Measurements from ENCODE around the gene EPC2. TPM values are rescaled to one million over a fixed set of nuclear protein-coding genes. Genes with fewer than 3 reads are reported as not detected.

EPC2 gene
- total RNA-seq, 8 experiments from 2014 or later = 13.4 to 42.9 (median 30.7) TPM

- in situ Hi-C loops (cut with MboI; ENCODE audit: low pct_unique_long_range_greater_than_20kb in 2 of 9, low sequenced_read_pairs in 9 of 9, unreplicated experiment in 9 of 9) = no loop called here
- Histone ChIP-seq H3K27ac (no peak overlapping the region), H3K4me3 (no peak overlapping the region), H3K4me1 (replicated peaks in 1 of 2) (peaks cover 7 to 15% of the 10 kb centered on the region in 2 donors)
- 0 to 90% (median 78%) methylated on average over 1 to 3 of the region's 3 CpGs; no CpG with 5 or more reads in 3 of the 10 experiments for WGBS, 10 experiments
- ATAC-seq (replicated peaks in 6 of 8) = no peak
Observed at GRCh38 chr2:148615381-148615841, 29.1 kb upstream of the EPC2 start.

- H3K4me1 ChIP-seq (replicated peaks in 1 of 2) = peaks cover 7 to 15% of the 10 kb centered on the region in 2 donors
- ATAC-seq (replicated peaks in 6 of 8) = peak in 5 of 8 experiments; percentile 71 to 82 (median 78)
- no peak overlapping the region for H3K27ac ChIP-seq
- in situ Hi-C loops (cut with MboI; ENCODE audit: low pct_unique_long_range_greater_than_20kb in 2 of 9, low sequenced_read_pairs in 9 of 9, unreplicated experiment in 9 of 9) = no loop called here
- no peak overlapping the region for H3K4me3 ChIP-seq
Observed at GRCh38 chr2:148616662-148617061, 27.9 kb upstream of the EPC2 start.

- in situ Hi-C loops (cut with MboI; ENCODE audit: low pct_unique_long_range_greater_than_20kb in 2 of 9, low sequenced_read_pairs in 9 of 9, unreplicated experiment in 9 of 9) = no loop called here
- ATAC-seq (replicated peaks in 6 of 8) = no peak
- Histone ChIP-seq H3K27ac (no peak overlapping the region), H3K4me1 (replicated peaks in 1 of 2) (peaks cover 7 to 15% of the 10 kb centered on the region in 2 donors), H3K4me3 (no peak overlapping the region)
- 0 to 100% (median 57%) methylated on average over 1 to 5 of the region's 5 CpGs for WGBS, 10 experiments
Observed at GRCh38 chr2:148617219-148617618, 27.3 kb upstream of the EPC2 start.

GRCh38 chr2:148619560-148620195 lies 24.9 kb upstream of the EPC2 start:
- WGBS, 10 experiments = 0 to 90% (median 57%) methylated on average over 1 to 4 of the region's 4 CpGs
- ATAC-seq (replicated peaks in 6 of 8) = no peak
- Histone ChIP-seq H3K4me1 (replicated peaks in 1 of 2) (peaks cover 4 to 6% of the 10 kb centered on the region in 2 donors), H3K27ac (no peak overlapping the region), H3K4me3 (no peak overlapping the region)
- in situ Hi-C loops (cut with MboI; ENCODE audit: low pct_unique_long_range_greater_than_20kb in 2 of 9, low sequenced_read_pairs in 9 of 9, unreplicated experiment in 9 of 9) = no loop called here

GRCh38 chr2:148622366-148622765 lies 22.2 kb upstream of the EPC2 start:
- no peaks in the 10 kb centered on the region for H3K4me1 ChIP-seq (replicated peaks in 1 of 2)
- WGBS, 10 experiments = 0 to 100% (median 82%) methylated on average over 1 to 3 of the region's 3 CpGs
- ATAC-seq (replicated peaks in 6 of 8) = no peak
- no peak overlapping the region for H3K27ac ChIP-seq
- no peak overlapping the region for H3K4me3 ChIP-seq
- in situ Hi-C loops (cut with MboI; ENCODE audit: low pct_unique_long_range_greater_than_20kb in 2 of 9, low sequenced_read_pairs in 9 of 9, unreplicated experiment in 9 of 9) = no loop called here

GRCh38 chr2:148623086-148623485 lies 21.5 kb upstream of the EPC2 start:
- H3K4me1 ChIP-seq (replicated peaks in 1 of 2) = no peaks in the 10 kb centered on the region
- H3K4me3 ChIP-seq = no peak overlapping the region
- no peak overlapping the region for H3K27ac ChIP-seq
- in situ Hi-C loops (cut with MboI; ENCODE audit: low pct_unique_long_range_greater_than_20kb in 2 of 9, low sequenced_read_pairs in 9 of 9, unreplicated experiment in 9 of 9) = no loop called here
- no peak for ATAC-seq (replicated peaks in 6 of 8)

GRCh38 chr2:148627224-148627623 lies 17.3 kb upstream of the EPC2 start:
- in situ Hi-C loops (cut with MboI; ENCODE audit: low pct_unique_long_range_greater_than_20kb in 2 of 9, low sequenced_read_pairs in 9 of 9, unreplicated experiment in 9 of 9) = loop anchor here in 3 of 9 experiments (25.0 kb wide), 1 partner anchor 360 kb away; no protein-coding TSS in a partner anchor
- H3K4me3 ChIP-seq = no peak overlapping the region
- ATAC-seq (replicated peaks in 6 of 8) = peak in 1 of 8 experiments; percentile 80
- no peaks in the 10 kb centered on the region for H3K4me1 ChIP-seq (replicated peaks in 1 of 2)
- no peak overlapping the region for H3K27ac ChIP-seq

- ATAC-seq (replicated peaks in 6 of 8) = peak in 1 of 8 experiments; percentile 56
- in situ Hi-C loops (cut with MboI; ENCODE audit: low pct_unique_long_range_greater_than_20kb in 2 of 9, low sequenced_read_pairs in 9 of 9, unreplicated experiment in 9 of 9) = loop anchor here in 3 of 9 experiments (25.0 kb wide), 1 partner anchor 353 kb away; no protein-coding TSS in a partner anchor
Observed at GRCh38 chr2:148634749-148635148, 9.8 kb upstream of the EPC2 start.

GRCh38 chr2:148638543-148638942 lies 6.0 kb upstream of the EPC2 start:
- peaks cover 0 to 14% of the 10 kb centered on the region in 2 donors for H3K4me1 ChIP-seq (replicated peaks in 1 of 2)
- in situ Hi-C loops (cut with MboI; ENCODE audit: low pct_unique_long_range_greater_than_20kb in 2 of 9, low sequenced_read_pairs in 9 of 9, unreplicated experiment in 9 of 9) = loop anchor here in 3 of 9 experiments (25.0 kb wide), 1 partner anchor 349 kb away; no protein-coding TSS in a partner anchor
- no peak overlapping the region for H3K4me3 ChIP-seq
- H3K27ac ChIP-seq = no peak overlapping the region
- no peak for ATAC-seq (replicated peaks in 6 of 8)
- WGBS, 10 experiments = 0 to 100% (median 83%) methylated on average over 1 to 4 of the region's 5 CpGs

More at GRCh38 chr2:148634749-148635148, 9.8 kb upstream of the EPC2 start:
- peaks cover 0 to 12% of the 10 kb centered on the region in 2 donors for H3K4me1 ChIP-seq (replicated peaks in 1 of 2)
- 0 to 100% (median 79%) methylated on average over 1 to 2 of the region's 2 CpGs; no CpG with 5 or more reads in 2 of the 10 experiments for WGBS, 10 experiments
- H3K27ac ChIP-seq = peak overlapping the region in 1 of 2 donors; percentile 53
- H3K4me3 ChIP-seq = no peak overlapping the region

GRCh38 chr2:148640767-148641166 lies 3.8 kb upstream of the EPC2 start:
- H3K4me3 ChIP-seq = no peak overlapping the region
- 0 to 83% (median 27%) methylated on average over 2 to 5 of the region's 5 CpGs; no CpG with 5 or more reads in 2 of the 10 experiments for WGBS, 10 experiments
- no peak for ATAC-seq (replicated peaks in 6 of 8)
- in situ Hi-C loops (cut with MboI; ENCODE audit: low pct_unique_long_range_greater_than_20kb in 2 of 9, low sequenced_read_pairs in 9 of 9, unreplicated experiment in 9 of 9) = loop anchor here in 3 of 9 experiments (25.0 kb wide), 1 partner anchor 347 kb away; no protein-coding TSS in a partner anchor
- peaks cover 0 to 4% of the 10 kb centered on the region in 2 donors for H3K4me1 ChIP-seq (replicated peaks in 1 of 2)
- H3K27ac ChIP-seq = no peak overlapping the region

- Histone ChIP-seq H3K4me1 (replicated peaks in 1 of 2) (peaks cover 4 to 8% of the 10 kb centered on the region in 2 donors), H3K4me3 (no peak overlapping the region), H3K27ac (no peak overlapping the region)
- ATAC-seq (replicated peaks in 6 of 8) = no peak
- in situ Hi-C loops (cut with MboI; ENCODE audit: low pct_unique_long_range_greater_than_20kb in 2 of 9, low sequenced_read_pairs in 9 of 9, unreplicated experiment in 9 of 9) = loop anchor here in 3 of 9 experiments (25.0 kb wide), 1 partner anchor 345 kb away; no protein-coding TSS in a partner anchor
- 14 to 100% (median 91%) methylated on average over 1 to 2 of the region's 2 CpGs; no CpG with 5 or more reads in 1 of the 10 experiments for WGBS, 10 experiments
Observed at GRCh38 chr2:148642112-148642744, 2.3 kb upstream of the EPC2 start.

- in situ Hi-C loops (cut with MboI; ENCODE audit: low pct_unique_long_range_greater_than_20kb in 2 of 9, low sequenced_read_pairs in 9 of 9, unreplicated experiment in 9 of 9) = loop anchor here in 3 of 9 experiments (25.0 kb wide), 1 partner anchor 344 kb away; no protein-coding TSS in a partner anchor
- Histone ChIP-seq H3K4me1 (replicated peaks in 1 of 2) (peaks cover 4 to 8% of the 10 kb centered on the region in 2 donors), H3K27ac (no peak overlapping the region), H3K4me3 (no peak overlapping the region)
- 0 to 100% (median 81%) methylated on average over 1 to 3 of the region's 3 CpGs; no CpG with 5 or more reads in 2 of the 10 experiments for whole genome bisulfite sequencing, 10 experiments
- ATAC-seq (replicated peaks in 6 of 8) = no peak
Observed at GRCh38 chr2:148642891-148643416, 1.6 kb upstream of the EPC2 start.

- H3K4me3 ChIP-seq = peak overlapping the region in 4 of 5 donors; percentile 74 to 97 (median 87)
- 0 to 55% (median 33%) methylated on average over 2 to 5 of the region's 5 CpGs for WGBS, 10 experiments
- H3K4me1 ChIP-seq (replicated peaks in 1 of 2) = peaks cover 4 to 8% of the 10 kb centered on the region in 2 donors
- ATAC-seq (replicated peaks in 6 of 8) = no peak
- no peak overlapping the region for H3K27ac ChIP-seq
- in situ Hi-C loops (cut with MboI; ENCODE audit: low pct_unique_long_range_greater_than_20kb in 2 of 9, low sequenced_read_pairs in 9 of 9, unreplicated experiment in 9 of 9) = loop anchor here in 3 of 9 experiments (25.0 kb wide), 1 partner anchor 344 kb away; no protein-coding TSS in a partner anchor
Observed at GRCh38 chr2:148643421-148643820, 1.1 kb upstream of the EPC2 start.
